Measurements from ENCODE around the gene SORCS2.

SORCS2 gene

GRCh38 chr4:7264694-7265093 is 72.4 kb downstream of the SORCS2 start:
- Histone ChIP-seq H3K4me1 (ENCODE audit: insufficient read depth, low read length) (no peaks in the 10 kb centered on the region), H3K79me2 (ENCODE audit: insufficient read depth, low read length) (no peaks in the 10 kb centered on the region), H3K4me2 (ENCODE audit: insufficient read depth, low read length) (no peak overlapping the region), H3K9ac (ENCODE audit: low read depth, low read length) (no peak overlapping the region), H3K9me3 (ENCODE audit: insufficient read depth, low read length, severe bottlenecking) (no peaks in the 10 kb centered on the region), H3K27ac (ENCODE audit: low read length) (no peak overlapping the region), H4K20me1 (ENCODE audit: insufficient read depth, low read length) (no peaks in the 10 kb centered on the region), H3K36me3 (ENCODE audit: insufficient read depth, low read length) (no peaks in the 10 kb centered on the region), H3K4me3 (ENCODE audit: low read depth in 1 of 2, low read length in 2 of 2) (no peak overlapping the region), H2AFZ (ENCODE audit: low read depth, low read length) (no peak overlapping the region), H3K27me3 (ENCODE audit: insufficient read depth, low read length, poor library complexity) (peaks cover 3% of the 10 kb centered on the region)
- TF ChIP-seq CTCF (IDR thresholded peaks at IDR 0.05; ENCODE audit: borderline replicate concordance, extremely low read depth, low read length, poor library complexity, severe bottlenecking) (no peak), EZH2 (IDR thresholded peaks at IDR 0.05; ENCODE audit: borderline replicate concordance, low read depth, low read length, severe bottlenecking) (no peak)
- DNase-seq = no peak
- ATAC-seq (ENCODE audit: insufficient read depth, low read depth) = no peak

GRCh38 chr4:7266525-7267292 is 74.4 kb downstream of the SORCS2 start:
- Histone ChIP-seq H3K27me3 (ENCODE audit: insufficient read depth, low read length, poor library complexity) (peaks cover 10% of the 10 kb centered on the region), H3K9ac (ENCODE audit: low read depth, low read length) (no peak overlapping the region), H3K4me1 (ENCODE audit: insufficient read depth, low read length) (no peaks in the 10 kb centered on the region), H3K9me3 (ENCODE audit: insufficient read depth, low read length, severe bottlenecking) (no peaks in the 10 kb centered on the region), H3K36me3 (ENCODE audit: insufficient read depth, low read length) (no peaks in the 10 kb centered on the region), H3K4me2 (ENCODE audit: insufficient read depth, low read length) (no peak overlapping the region), H3K4me3 (ENCODE audit: low read depth in 1 of 2, low read length in 2 of 2) (no peak overlapping the region), H4K20me1 (ENCODE audit: insufficient read depth, low read length) (no peaks in the 10 kb centered on the region), H3K79me2 (ENCODE audit: insufficient read depth, low read length) (no peaks in the 10 kb centered on the region), H3K27ac (ENCODE audit: low read length) (no peak overlapping the region), H2AFZ (ENCODE audit: low read depth, low read length) (no peak overlapping the region)
- no peak for TF ChIP-seq CTCF (IDR thresholded peaks at IDR 0.05; ENCODE audit: borderline replicate concordance, extremely low read depth, low read length, poor library complexity, severe bottlenecking)
- no peak for TF ChIP-seq EZH2 (IDR thresholded peaks at IDR 0.05; ENCODE audit: borderline replicate concordance, low read depth, low read length, severe bottlenecking)
- no peak for DNase-seq
- ATAC-seq (ENCODE audit: insufficient read depth, low read depth) = no peak

- Histone ChIP-seq H3K27ac (ENCODE audit: low read length) (no peak overlapping the region), H3K4me3 (ENCODE audit: low read depth in 1 of 2, low read length in 2 of 2) (no peak overlapping the region), H3K4me2 (ENCODE audit: insufficient read depth, low read length) (no peak overlapping the region)
These were observed 75.5 kb downstream of the SORCS2 start for GRCh38 chr4:7267829-7268228.

More at GRCh38 chr4:7267829-7268228, 75.5 kb downstream of the SORCS2 start:
- no peaks in the 10 kb centered on the region for H4K20me1 ChIP-seq (ENCODE audit: insufficient read depth, low read length)
- H3K79me2 ChIP-seq (ENCODE audit: insufficient read depth, low read length) = no peaks in the 10 kb centered on the region
- no peaks in the 10 kb centered on the region for H3K36me3 ChIP-seq (ENCODE audit: insufficient read depth, low read length)
- H3K4me1 ChIP-seq (ENCODE audit: insufficient read depth, low read length) = no peaks in the 10 kb centered on the region
- TF ChIP-seq CTCF (IDR thresholded peaks at IDR 0.05; ENCODE audit: borderline replicate concordance, extremely low read depth, low read length, poor library complexity, severe bottlenecking) (no peak), EZH2 (IDR thresholded peaks at IDR 0.05; ENCODE audit: borderline replicate concordance, low read depth, low read length, severe bottlenecking) (no peak)
- no peak overlapping the region for H2AFZ ChIP-seq (ENCODE audit: low read depth, low read length)
- DNase-seq (no peak), ATAC-seq (ENCODE audit: insufficient read depth, low read depth) (no peak)
- H3K9ac ChIP-seq (ENCODE audit: low read depth, low read length) = no peak overlapping the region
- H3K27me3 ChIP-seq (ENCODE audit: insufficient read depth, low read length, poor library complexity) = peaks cover 10% of the 10 kb centered on the region
- no peaks in the 10 kb centered on the region for H3K9me3 ChIP-seq (ENCODE audit: insufficient read depth, low read length, severe bottlenecking)
